Measurements from ENCODE around the gene CDV3. TPM values are rescaled to one million over a fixed set of nuclear protein-coding genes. Genes with fewer than 3 reads are reported as not detected.
"Not testable (repeated sequence)": the region's sequence is repeated elsewhere in the genome, so short reads cannot be mapped to it uniquely, and the experiment has no call there.

The CDV3 gene
- total RNA-seq, 1 donor from 2014 or later = 144 TPM

- H3K4me3 Mint-ChIP-seq (ENCODE audit: unreplicated experiment) = no peak overlapping the region
- H3K9me3 Mint-ChIP-seq (ENCODE audit: unreplicated experiment) = no peaks in the 10 kb centered on the region
- no peak overlapping the region for H3K27ac Mint-ChIP-seq (ENCODE audit: unreplicated experiment)
- no peaks in the 10 kb centered on the region for H3K27me3 Mint-ChIP-seq (ENCODE audit: unreplicated experiment)
- H3K4me1 Mint-ChIP-seq (ENCODE audit: unreplicated experiment) = no peaks in the 10 kb centered on the region
- DNase-seq (ENCODE audit: low spot score) = no peak
- no peak for TF ChIP-seq CTCF (IDR thresholded peaks at IDR 0.05; ENCODE audit: unreplicated experiment)
- H3K36me3 Mint-ChIP-seq (ENCODE audit: low read depth, unreplicated experiment) = no peaks in the 10 kb centered on the region
Observed at GRCh38 chr3:133540896-133541674, 32.4 kb upstream of the CDV3 start.

GRCh38 chr3:133542871-133543270 lies 30.6 kb upstream of the CDV3 start:
- DNase-seq (ENCODE audit: low spot score) = no peak
- H3K4me1 Mint-ChIP-seq (ENCODE audit: unreplicated experiment) = no peaks in the 10 kb centered on the region
- no peak overlapping the region for H3K4me3 Mint-ChIP-seq (ENCODE audit: unreplicated experiment)
- H3K36me3 Mint-ChIP-seq (ENCODE audit: low read depth, unreplicated experiment) = no peaks in the 10 kb centered on the region
- TF ChIP-seq CTCF (IDR thresholded peaks at IDR 0.05; ENCODE audit: unreplicated experiment) = no peak
- no peaks in the 10 kb centered on the region for H3K9me3 Mint-ChIP-seq (ENCODE audit: unreplicated experiment)
- no peak overlapping the region for H3K27ac Mint-ChIP-seq (ENCODE audit: unreplicated experiment)
- no peaks in the 10 kb centered on the region for H3K27me3 Mint-ChIP-seq (ENCODE audit: unreplicated experiment)

- DNase-seq (ENCODE audit: low spot score); H3K36me3 Mint-ChIP-seq (ENCODE audit: low read depth, unreplicated experiment); H3K4me3 Mint-ChIP-seq (ENCODE audit: unreplicated experiment); H3K4me1 Mint-ChIP-seq (ENCODE audit: unreplicated experiment); H3K27me3 Mint-ChIP-seq (ENCODE audit: unreplicated experiment); H3K9me3 Mint-ChIP-seq (ENCODE audit: unreplicated experiment); H3K27ac Mint-ChIP-seq (ENCODE audit: unreplicated experiment): not testable (repeated sequence)
Observed at GRCh38 chr3:133544983-133545382, 28.5 kb upstream of the CDV3 start.

GRCh38 chr3:133547432-133548041 lies 25.9 kb upstream of the CDV3 start:
- Mint-ChIP-seq H3K36me3 (ENCODE audit: low read depth, unreplicated experiment) (no peaks in the 10 kb centered on the region), H3K27ac (ENCODE audit: unreplicated experiment) (no peak overlapping the region), H3K9me3 (ENCODE audit: unreplicated experiment) (no peaks in the 10 kb centered on the region), H3K27me3 (ENCODE audit: unreplicated experiment) (no peaks in the 10 kb centered on the region), H3K4me1 (ENCODE audit: unreplicated experiment) (no peaks in the 10 kb centered on the region), H3K4me3 (ENCODE audit: unreplicated experiment) (no peak overlapping the region)
- TF ChIP-seq CTCF (IDR thresholded peaks at IDR 0.05; ENCODE audit: unreplicated experiment) = no peak
- no peak for DNase-seq (ENCODE audit: low spot score)

GRCh38 chr3:133548090-133548489 lies 25.4 kb upstream of the CDV3 start:
- Mint-ChIP-seq H3K9me3 (ENCODE audit: unreplicated experiment) (no peaks in the 10 kb centered on the region), H3K4me3 (ENCODE audit: unreplicated experiment) (no peak overlapping the region), H3K36me3 (ENCODE audit: low read depth, unreplicated experiment) (no peaks in the 10 kb centered on the region), H3K27me3 (ENCODE audit: unreplicated experiment) (no peaks in the 10 kb centered on the region), H3K4me1 (ENCODE audit: unreplicated experiment) (no peaks in the 10 kb centered on the region), H3K27ac (ENCODE audit: unreplicated experiment) (no peak overlapping the region)
- no peak for DNase-seq (ENCODE audit: low spot score)
- no peak for TF ChIP-seq CTCF (IDR thresholded peaks at IDR 0.05; ENCODE audit: unreplicated experiment)

Data from endothelial cell (in vitro differentiated cells).